ENCODE measurements around the gene DACT2.

- TF ChIP-seq CTCF (IDR thresholded peaks at IDR 0.05 in 2 of 3, conservative IDR thresholded peaks at IDR 0.05 in 1 of 3; ENCODE audit: borderline replicate concordance in 1 of 3, insufficient read depth in 1 of 3, low read depth in 2 of 3, low read length in 2 of 3): no peak
- TF ChIP-seq YY1 (IDR thresholded peaks at IDR 0.05; ENCODE audit: extremely low read depth, insufficient replicate concordance, low read depth, low read length): no peak
These were observed 40.2 kb upstream of the DACT2 start for GRCh38 chr6:168359794-168360193.

Measured in HCT116 (cell line).